DMS114 treated with DMSO at 0.1 percent for 48 hours (cell line): ENCODE data around the gene TBC1D13.
"Not testable (repeated sequence)": the region's sequence is repeated elsewhere in the genome, so short reads cannot be mapped to it uniquely, and the experiment has no call there.

Source experiments
- DNase-seq: peaks from one replicate; lab custom pipeline; 2025; ENCODE audit not compliant: unreplicated experiment; lab: John Stamatoyannopoulos, UW

Gene TBC1D13

GRCh38 chr9:128786681-128787601 lies at the start of gene TBC1D13:
TSS of gene TBC1D13 (plus strand) at chr9:128787253. CDS start at chr9:128787354, 101 bp downstream.
- peak; percentile 76 for DNase-seq

- DNase-seq: no peak
Measured at GRCh38 chr9:128742401-128742800, 44.7 kb upstream of the TBC1D13 start.

GRCh38 chr9:128743421-128743820 lies 43.6 kb upstream of the TBC1D13 start:
- no peak for DNase-seq

DNA sequence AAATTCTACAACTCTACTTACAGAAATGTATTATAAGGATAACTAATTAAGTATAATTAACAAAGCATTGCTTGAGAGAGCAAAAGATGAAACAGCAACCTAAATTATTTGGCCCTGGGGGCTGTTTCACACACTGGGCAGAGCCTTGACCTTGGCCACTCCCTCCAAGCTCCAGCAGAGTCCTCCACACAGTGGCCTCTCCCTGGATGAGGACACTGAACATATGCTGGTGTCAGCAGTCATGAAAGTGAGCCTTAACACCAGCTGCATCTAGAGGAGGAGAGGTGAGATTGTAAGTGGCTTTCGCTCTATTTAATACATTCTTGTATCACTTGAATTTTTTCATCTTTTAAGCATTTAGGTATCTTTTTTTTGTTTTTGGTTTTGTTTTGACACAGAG lies 39.8 kb upstream of the TBC1D13 start:
- DNase-seq: no peak

DNA sequence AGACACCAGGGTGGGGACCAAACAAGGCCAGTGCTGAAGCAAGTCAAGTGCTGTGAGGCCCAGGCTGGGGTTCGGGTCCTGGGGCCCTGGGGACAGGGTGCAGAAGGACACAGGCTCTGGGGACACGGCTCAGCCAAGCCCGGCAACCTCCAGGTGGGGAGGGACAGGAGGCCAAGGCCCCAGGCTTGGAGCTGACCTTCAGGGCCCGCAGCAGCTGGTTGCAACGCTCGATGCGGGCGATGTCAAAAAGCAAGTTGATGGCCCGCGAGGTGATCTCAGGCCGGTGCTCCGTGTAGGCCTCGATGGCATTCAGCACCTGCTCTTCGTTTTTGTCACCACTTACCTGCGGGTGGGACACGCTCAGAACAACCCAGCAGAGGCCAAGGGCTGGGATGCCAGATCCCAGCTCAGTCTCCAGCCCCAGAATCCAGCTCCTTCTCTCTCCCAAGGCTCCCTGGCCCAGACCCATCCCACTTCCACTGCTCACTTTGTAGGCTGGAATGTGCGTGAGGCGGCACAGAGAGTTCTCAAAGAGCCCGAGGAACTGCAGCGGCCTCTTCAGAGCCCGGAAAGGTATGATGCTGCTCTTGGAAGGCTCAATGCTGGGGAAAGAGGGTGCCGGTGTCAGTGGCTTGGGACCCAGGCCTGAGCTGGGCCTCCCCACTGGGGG lies 36.0 kb upstream of the TBC1D13 start:
- no peak for DNase-seq

DNA sequence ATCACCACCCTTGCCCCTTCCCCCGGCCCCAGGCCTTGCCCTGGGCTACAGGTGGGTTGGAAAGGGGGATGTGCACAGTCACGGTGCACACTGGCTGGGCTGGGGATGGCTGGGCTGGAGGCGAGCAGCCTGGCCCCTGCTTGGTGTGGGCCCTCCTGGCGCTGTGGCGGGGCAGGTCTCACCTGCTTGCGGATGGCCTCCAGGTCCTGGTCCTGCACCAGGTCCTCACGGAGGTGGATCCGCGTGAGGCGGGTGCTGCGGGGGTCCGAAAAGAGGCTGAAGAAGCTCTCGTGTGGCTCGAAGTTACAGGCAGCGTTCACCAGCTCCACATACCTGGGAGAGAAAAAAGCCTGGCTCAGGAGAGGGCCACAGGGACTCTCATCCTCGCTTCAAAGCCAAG lies 33.4 kb upstream of the TBC1D13 start:
- no peak for DNase-seq

- no peak for DNase-seq
Measured at GRCh38 chr9:128757602-128758001, 29.5 kb upstream of the TBC1D13 start.

DNA sequence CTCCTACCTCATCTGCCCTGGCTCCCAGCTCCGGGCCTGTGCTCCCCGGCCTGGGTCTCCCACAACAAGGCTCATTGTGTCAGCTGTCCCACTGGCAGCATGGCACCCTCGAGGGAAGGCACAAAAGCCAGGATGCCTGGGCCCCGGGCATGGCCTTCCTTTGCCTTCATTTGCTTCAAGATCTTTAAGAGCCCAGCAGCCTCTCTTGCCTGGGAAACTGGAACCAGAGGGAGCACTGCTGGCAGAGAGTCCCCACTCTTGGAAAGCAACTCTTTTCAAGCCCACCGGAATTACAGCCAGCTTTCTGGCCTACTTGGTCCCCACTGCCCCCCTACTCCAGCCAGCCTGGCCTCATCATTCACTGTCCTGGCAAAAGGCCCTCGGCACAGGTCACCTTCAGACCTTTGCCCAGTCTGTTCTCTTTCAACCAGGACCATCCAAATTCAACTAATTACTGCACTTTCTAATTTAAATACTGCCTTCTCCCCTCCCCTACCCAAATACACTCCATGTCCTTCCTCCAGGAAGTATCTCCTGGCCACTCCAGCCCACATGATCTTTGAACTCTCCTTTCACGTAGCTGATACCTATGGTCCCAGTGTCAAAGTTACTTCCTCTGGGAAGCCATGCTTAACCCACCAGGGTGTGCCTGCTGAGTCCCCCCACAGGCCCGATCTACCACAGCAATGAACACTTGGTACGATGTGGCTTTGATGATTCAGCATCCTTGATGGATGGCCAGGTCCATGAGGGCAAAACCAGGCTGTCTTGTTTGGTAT lies 24.2 kb upstream of the TBC1D13 start:
- no peak for DNase-seq

DNA sequence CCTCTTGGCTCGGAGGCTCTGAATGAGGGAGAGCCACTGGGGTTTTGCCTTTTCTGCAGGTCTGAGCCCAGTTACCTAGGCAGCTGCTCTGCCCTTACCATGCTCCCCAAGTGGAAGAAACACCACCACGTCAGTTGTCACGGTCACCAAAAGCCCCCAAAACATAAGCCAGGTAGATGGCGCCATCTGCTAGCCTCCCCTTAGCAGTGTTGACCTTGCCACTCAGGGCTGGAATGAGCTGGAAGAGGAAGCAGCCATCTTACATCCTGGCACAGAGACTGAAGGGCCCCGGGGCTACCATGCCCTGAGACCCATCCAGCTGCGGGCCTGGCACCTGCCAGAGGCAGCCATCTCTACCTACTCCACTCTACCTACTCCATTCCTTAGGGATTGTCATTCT lies 22.7 kb upstream of the TBC1D13 start:
- DNase-seq: no peak

DNA sequence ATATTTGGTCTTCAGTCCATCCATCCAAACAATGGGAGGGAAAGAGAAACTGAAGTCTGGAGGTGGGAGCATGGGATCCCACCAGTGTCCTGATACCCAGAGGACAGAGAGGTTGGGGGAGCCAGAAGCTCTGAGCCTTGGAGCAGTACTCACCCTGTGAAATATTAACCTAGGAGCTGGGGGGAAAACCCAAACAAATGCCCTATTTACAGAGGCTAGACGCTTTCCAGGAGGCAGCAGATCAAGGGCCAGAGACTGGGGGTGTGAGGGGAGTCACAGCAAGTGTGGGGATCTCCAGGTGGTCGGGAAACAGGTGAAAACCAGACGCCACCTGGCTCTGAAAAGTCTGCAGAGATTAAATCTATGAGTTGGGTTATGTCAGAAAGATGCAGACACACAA lies 21.6 kb upstream of the TBC1D13 start:
- DNase-seq: no peak

DNA sequence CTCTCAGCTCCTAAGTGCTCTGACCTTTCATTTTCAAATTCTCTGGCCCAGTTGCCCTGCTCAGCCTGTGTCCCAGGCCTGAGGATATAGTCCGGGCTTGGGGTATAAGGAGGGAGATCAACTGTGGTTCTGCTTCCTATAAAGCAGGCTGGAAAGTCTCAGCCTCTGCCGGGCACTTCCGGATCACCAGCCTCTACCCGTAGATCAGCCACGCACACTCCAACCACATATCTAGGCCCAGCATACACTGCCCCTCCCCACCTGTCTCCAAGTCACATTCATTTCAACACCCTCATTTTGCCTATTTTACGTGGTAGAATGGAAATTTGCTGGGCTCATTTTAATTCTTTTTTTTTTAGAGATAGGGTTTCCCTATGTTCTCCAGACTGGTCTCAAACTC lies 18.4 kb upstream of the TBC1D13 start:
- no peak for DNase-seq

DNA sequence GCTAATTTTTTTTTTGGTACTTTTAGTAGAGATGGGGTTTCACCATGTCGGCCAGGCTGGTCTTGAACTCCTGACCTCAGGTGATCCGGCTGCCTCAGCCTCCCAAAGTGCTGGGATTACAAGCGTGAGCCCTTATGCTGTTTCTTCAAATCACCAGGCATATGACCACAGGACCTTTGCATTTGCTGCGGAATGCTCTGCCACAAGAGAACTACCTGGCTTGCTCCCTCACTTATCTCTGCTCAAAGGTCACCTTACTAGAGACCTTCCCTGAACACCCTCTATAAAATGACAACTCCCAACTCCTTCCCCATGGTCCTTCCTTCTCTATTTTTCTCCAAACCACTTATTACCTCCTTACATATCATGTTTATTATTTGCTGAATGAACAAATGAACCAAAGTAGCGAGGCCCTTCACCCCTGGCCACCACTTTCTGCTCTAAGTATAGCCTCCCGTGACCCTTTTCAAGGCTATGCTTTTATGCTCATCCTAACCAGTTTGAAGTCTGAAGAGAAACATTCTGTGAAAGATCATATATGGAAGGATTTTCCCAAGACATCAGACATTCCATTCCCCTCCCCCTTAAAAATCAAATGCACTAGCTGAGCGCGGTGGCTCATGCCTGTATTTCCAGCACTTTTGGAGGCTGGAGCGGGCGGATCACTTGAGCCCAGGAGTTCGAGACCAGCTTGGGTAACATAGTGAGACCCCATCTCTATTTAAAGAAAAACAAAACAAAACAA lies 16.6 kb upstream of the TBC1D13 start:
- no peak for DNase-seq

GRCh38 chr9:128771094-128771721 lies 15.8 kb upstream of the TBC1D13 start:
- no peak for DNase-seq

DNA sequence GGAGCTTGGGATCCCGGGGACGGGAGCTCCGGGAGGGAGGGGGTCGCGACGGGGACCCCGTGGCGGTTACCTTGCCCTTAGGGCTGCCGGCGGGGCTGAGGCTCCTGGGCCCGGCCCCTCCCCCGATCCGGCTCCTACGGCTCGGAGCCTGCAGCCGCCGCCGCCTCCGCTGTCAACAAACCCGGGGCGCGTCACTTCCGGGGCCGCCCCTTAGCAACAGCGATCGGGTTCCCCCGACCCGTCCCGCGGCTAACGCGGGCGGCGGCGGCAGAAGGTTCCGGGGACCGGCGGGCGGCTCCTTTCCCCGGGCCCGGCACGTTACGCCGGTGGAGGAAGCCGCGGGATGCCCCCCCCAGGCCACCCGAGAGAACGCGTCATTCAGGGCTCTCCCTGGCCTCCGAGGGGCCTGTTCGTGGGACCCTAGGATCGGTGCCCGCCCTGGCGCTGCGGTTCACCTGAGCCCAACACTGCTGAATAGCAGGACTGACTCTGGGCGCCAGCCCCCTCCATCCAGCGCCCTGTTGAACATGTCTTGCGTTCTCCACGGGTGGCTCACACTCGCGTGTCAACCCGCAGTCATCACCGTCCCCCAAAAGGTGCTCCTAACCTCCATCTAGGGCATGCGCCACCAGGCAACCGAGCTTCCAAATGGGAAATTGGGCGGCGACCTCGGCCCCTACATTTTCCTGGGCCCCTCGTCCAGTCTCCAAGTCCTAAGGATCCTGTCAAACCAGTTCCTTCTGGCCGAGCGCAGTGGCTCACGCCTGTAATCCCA lies 15.1 kb upstream of the TBC1D13 start, which contains the start of gene ZER1:
Gene ZER1, minus strand, starts transcription at position 183 of the 775 bp plus-strand sequence. CDS start 16,362 bp downstream, outside the sequence.
- DNase-seq: peak; percentile 76

DNA sequence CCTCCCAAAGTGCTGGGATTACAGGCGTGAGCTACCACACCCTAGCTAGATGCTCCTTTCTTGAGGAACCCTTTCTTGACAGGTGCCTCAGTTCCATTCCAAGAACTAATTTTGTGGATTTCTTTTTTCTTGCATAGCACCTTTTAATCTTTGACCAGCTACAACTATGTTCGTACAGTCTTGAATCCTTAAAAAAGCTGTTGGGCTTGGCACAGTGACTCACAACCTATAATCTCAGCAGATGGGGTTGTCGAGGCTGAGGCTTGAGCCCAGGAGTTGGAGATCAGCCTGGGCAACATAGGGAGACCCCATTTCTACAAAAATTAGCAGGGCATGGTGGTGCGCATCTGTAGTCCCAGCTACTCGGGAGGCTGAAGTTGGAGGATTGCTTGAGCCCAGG lies 14.0 kb upstream of the TBC1D13 start:
- no peak for DNase-seq

GRCh38 chr9:128774804-128775203 lies 12.2 kb upstream of the TBC1D13 start:
- no peak for DNase-seq

GRCh38 chr9:128780093-128780492 lies 7.0 kb upstream of the TBC1D13 start:
- not testable (repeated sequence) for DNase-seq

DNA sequence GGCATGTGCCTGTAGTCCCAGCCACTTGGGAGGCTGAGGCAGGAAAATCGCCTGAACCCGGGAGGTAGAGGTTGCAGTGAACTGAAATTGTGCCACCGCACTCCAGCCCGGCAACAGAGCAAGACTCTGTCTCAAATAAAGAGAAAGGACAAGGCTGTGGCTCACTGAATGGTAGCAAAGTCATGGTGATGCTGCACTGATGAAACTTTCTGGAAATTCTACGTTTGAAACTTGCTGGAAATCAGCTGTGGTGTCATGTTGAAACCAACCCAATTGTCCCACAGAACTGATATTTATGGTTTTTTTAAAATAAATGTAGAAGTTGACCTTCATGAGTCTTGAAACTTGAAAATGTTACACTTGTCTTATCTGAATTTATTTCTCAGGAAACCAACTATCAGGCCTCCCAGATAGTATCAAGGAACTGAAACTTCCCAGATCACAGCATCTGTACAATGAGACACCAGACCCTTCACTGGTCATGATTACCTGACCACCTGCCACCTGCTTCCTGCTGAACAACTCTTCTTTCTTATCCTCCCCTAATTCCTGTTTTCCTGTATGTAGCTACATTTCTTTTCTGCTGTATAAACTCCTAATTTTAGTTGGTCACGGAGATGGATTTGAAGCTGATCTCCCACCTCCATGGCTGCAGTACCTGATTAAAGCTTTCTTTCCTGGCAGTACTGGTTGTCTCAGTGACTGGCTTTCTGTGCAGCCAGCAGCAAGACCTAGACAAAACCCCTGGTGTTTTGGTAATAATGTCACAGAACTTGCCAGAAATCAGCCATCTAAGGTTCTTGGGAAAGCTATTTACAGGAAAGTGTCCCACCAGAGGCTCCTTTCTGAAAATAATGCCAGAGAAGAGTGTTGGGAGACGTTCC lies 5.6 kb upstream of the TBC1D13 start:
- no peak for DNase-seq
